ENCODE data around the gene CYB5D1.

The CYB5D1 gene

GRCh38 chr17:7889166-7889955 lies 31.6 kb downstream of the CYB5D1 start:
- no peak for DNase-seq (ENCODE audit: insufficient read length, low spot score)
- TF ChIP-seq POU2F2 (IDR thresholded peaks at IDR 0.05; ENCODE audit: low read depth, low read length) = no peak
- TF ChIP-seq POLR2AphosphoS5 (IDR thresholded peaks at IDR 0.05; ENCODE audit: low read depth, low read length) = no peak
- TF ChIP-seq TAF1 (IDR thresholded peaks at IDR 0.05; ENCODE audit: low read depth, low read length) = no peak
- TF ChIP-seq PAX5 (IDR thresholded peaks at IDR 0.05; ENCODE audit: insufficient read depth, low read length, severe bottlenecking) = no peak
- TF ChIP-seq SPI1 (IDR thresholded peaks at IDR 0.05; ENCODE audit: low read depth, low read length) = no peak
- no peak for TF ChIP-seq POLR2A (IDR thresholded peaks at IDR 0.05; ENCODE audit: low read depth, low read length)
- FAIRE-seq = no peak

- FAIRE-seq = no peak
- no peak for TF ChIP-seq POLR2AphosphoS5 (IDR thresholded peaks at IDR 0.05; ENCODE audit: low read depth, low read length)
- TF ChIP-seq SPI1 (IDR thresholded peaks at IDR 0.05; ENCODE audit: low read depth, low read length) = no peak
- no peak for TF ChIP-seq POLR2A (IDR thresholded peaks at IDR 0.05; ENCODE audit: low read depth, low read length)
- no peak for TF ChIP-seq POU2F2 (IDR thresholded peaks at IDR 0.05; ENCODE audit: low read depth, low read length)
- TF ChIP-seq TAF1 (IDR thresholded peaks at IDR 0.05; ENCODE audit: low read depth, low read length) = no peak
- no peak for TF ChIP-seq PAX5 (IDR thresholded peaks at IDR 0.05; ENCODE audit: insufficient read depth, low read length, severe bottlenecking)
These were observed 35.5 kb downstream of the CYB5D1 start for GRCh38 chr17:7893187-7893880.

GRCh38 chr17:7894226-7894625 lies 36.4 kb downstream of the CYB5D1 start:
- FAIRE-seq (no peak), DNase-seq (ENCODE audit: insufficient read length, low spot score) (no peak)
- no peak for TF ChIP-seq POLR2A (IDR thresholded peaks at IDR 0.05; ENCODE audit: low read depth, low read length)
- no peak for TF ChIP-seq POLR2AphosphoS5 (IDR thresholded peaks at IDR 0.05; ENCODE audit: low read depth, low read length)

More at GRCh38 chr17:7893187-7893880, 35.5 kb downstream of the CYB5D1 start:
- no peak for DNase-seq (ENCODE audit: insufficient read length, low spot score)

- TF ChIP-seq POLR2A (IDR thresholded peaks at IDR 0.05; ENCODE audit: low read depth, low read length) (no peak), TAF1 (IDR thresholded peaks at IDR 0.05; ENCODE audit: low read depth, low read length) (no peak), PAX5 (IDR thresholded peaks at IDR 0.05; ENCODE audit: insufficient read depth, low read length, severe bottlenecking) (no peak), POU2F2 (IDR thresholded peaks at IDR 0.05; ENCODE audit: low read depth, low read length) (no peak), POLR2AphosphoS5 (IDR thresholded peaks at IDR 0.05; ENCODE audit: low read depth, low read length) (no peak), SPI1 (IDR thresholded peaks at IDR 0.05; ENCODE audit: low read depth, low read length) (no peak)
- FAIRE-seq (no peak), DNase-seq (ENCODE audit: insufficient read length, low spot score) (no peak)
These were observed 37.1 kb downstream of the CYB5D1 start for GRCh38 chr17:7894866-7895265.

GRCh38 chr17:7897090-7897489 lies 39.3 kb downstream of the CYB5D1 start:
- DNase-seq (ENCODE audit: insufficient read length, low spot score) = no peak
- FAIRE-seq = no peak
- no peak for TF ChIP-seq PAX5 (IDR thresholded peaks at IDR 0.05; ENCODE audit: insufficient read depth, low read length, severe bottlenecking)
- TF ChIP-seq POU2F2 (IDR thresholded peaks at IDR 0.05; ENCODE audit: low read depth, low read length) = no peak
- TF ChIP-seq POLR2A (IDR thresholded peaks at IDR 0.05; ENCODE audit: low read depth, low read length) = no peak
- no peak for TF ChIP-seq POLR2AphosphoS5 (IDR thresholded peaks at IDR 0.05; ENCODE audit: low read depth, low read length)
- TF ChIP-seq TAF1 (IDR thresholded peaks at IDR 0.05; ENCODE audit: low read depth, low read length) = no peak
- no peak for TF ChIP-seq SPI1 (IDR thresholded peaks at IDR 0.05; ENCODE audit: low read depth, low read length)

- TF ChIP-seq POLR2A (IDR thresholded peaks at IDR 0.05; ENCODE audit: low read depth, low read length) (no peak), POLR2AphosphoS5 (IDR thresholded peaks at IDR 0.05; ENCODE audit: low read depth, low read length) (no peak), TAF1 (IDR thresholded peaks at IDR 0.05; ENCODE audit: low read depth, low read length) (no peak), POU2F2 (IDR thresholded peaks at IDR 0.05; ENCODE audit: low read depth, low read length) (no peak), SPI1 (IDR thresholded peaks at IDR 0.05; ENCODE audit: low read depth, low read length) (no peak), PAX5 (IDR thresholded peaks at IDR 0.05; ENCODE audit: insufficient read depth, low read length, severe bottlenecking) (no peak)
- DNase-seq (ENCODE audit: insufficient read length, low spot score) = no peak
- peak; percentile 74 for FAIRE-seq
These were observed 40.0 kb downstream of the CYB5D1 start for GRCh38 chr17:7897773-7898172.

GRCh38 chr17:7903154-7904103 lies 45.6 kb downstream of the CYB5D1 start:
- DNase-seq (ENCODE audit: insufficient read length, low spot score) (no peak), FAIRE-seq (no peak)
- TF ChIP-seq PAX5 (IDR thresholded peaks at IDR 0.05; ENCODE audit: insufficient read depth, low read length, severe bottlenecking) = no peak
- no peak for TF ChIP-seq POU2F2 (IDR thresholded peaks at IDR 0.05; ENCODE audit: low read depth, low read length)
- TF ChIP-seq POLR2A (IDR thresholded peaks at IDR 0.05; ENCODE audit: low read depth, low read length) = no peak
- no peak for TF ChIP-seq SPI1 (IDR thresholded peaks at IDR 0.05; ENCODE audit: low read depth, low read length)
- TF ChIP-seq TAF1 (IDR thresholded peaks at IDR 0.05; ENCODE audit: low read depth, low read length) = no peak
- no peak for TF ChIP-seq POLR2AphosphoS5 (IDR thresholded peaks at IDR 0.05; ENCODE audit: low read depth, low read length)

- TF ChIP-seq SPI1 (IDR thresholded peaks at IDR 0.05; ENCODE audit: low read depth, low read length) (no peak), POLR2A (IDR thresholded peaks at IDR 0.05; ENCODE audit: low read depth, low read length) (no peak), POU2F2 (IDR thresholded peaks at IDR 0.05; ENCODE audit: low read depth, low read length) (no peak), POLR2AphosphoS5 (IDR thresholded peaks at IDR 0.05; ENCODE audit: low read depth, low read length) (no peak), PAX5 (IDR thresholded peaks at IDR 0.05; ENCODE audit: insufficient read depth, low read length, severe bottlenecking) (no peak), TAF1 (IDR thresholded peaks at IDR 0.05; ENCODE audit: low read depth, low read length) (no peak)
These were observed 51.3 kb downstream of the CYB5D1 start for GRCh38 chr17:7909089-7909488.

More at GRCh38 chr17:7909089-7909488, 51.3 kb downstream of the CYB5D1 start:
- FAIRE-seq = no peak
- no peak for DNase-seq (ENCODE audit: insufficient read length, low spot score)

Measured in GM12891 (cell line).